NCI-H2107 treated with DMSO at 0.1 percent for 48 hours (cell line): ENCODE results near the gene TTLL11.

Experiments used
- DNase-seq: peaks from one replicate; lab custom pipeline; 2025; ENCODE audit not compliant: unreplicated experiment; lab: John Stamatoyannopoulos, UW

The TTLL11 gene

GRCh38 chr9:121946465-121946864, 146.6 kb downstream of the TTLL11 start:
- DNase-seq, result no peak

- no peak for DNase-seq
These were observed 147.3 kb downstream of the TTLL11 start for GRCh38 chr9:121945849-121946248.

GRCh38 chr9:121945281-121945680, 147.8 kb downstream of the TTLL11 start:
- DNase-seq, result no peak

- no peak for DNase-seq
These were observed 148.4 kb downstream of the TTLL11 start for GRCh38 chr9:121944711-121945191.

GRCh38 chr9:121943463-121943862, 149.6 kb downstream of the TTLL11 start:
- no peak for DNase-seq

GRCh38 chr9:121942866-121943382, 150.2 kb downstream of the TTLL11 start:
- no peak for DNase-seq

GRCh38 chr9:121942313-121942712, 150.8 kb downstream of the TTLL11 start:
- no peak for DNase-seq

GRCh38 chr9:121939643-121940042, 153.5 kb downstream of the TTLL11 start:
- DNase-seq, result no peak

GRCh38 chr9:121938621-121939020, 154.5 kb downstream of the TTLL11 start:
- no peak for DNase-seq

- no peak for DNase-seq
These were observed 155.9 kb downstream of the TTLL11 start for GRCh38 chr9:121937240-121937639.

- no peak for DNase-seq
These were observed 157.4 kb downstream of the TTLL11 start for GRCh38 chr9:121935739-121936138.

GRCh38 chr9:121930956-121931355, 162.2 kb downstream of the TTLL11 start:
- DNase-seq, result no peak

GRCh38 chr9:121929893-121930875, 162.9 kb downstream of the TTLL11 start:
- no peak for DNase-seq

- no peak for DNase-seq
These were observed 165.5 kb downstream of the TTLL11 start for GRCh38 chr9:121927636-121928035.

- no peak for DNase-seq
These were observed 166.0 kb downstream of the TTLL11 start for GRCh38 chr9:121927081-121927480.

GRCh38 chr9:121926351-121926801, 166.7 kb downstream of the TTLL11 start:
- DNase-seq, result no peak

- no peak for DNase-seq
These were observed 167.2 kb downstream of the TTLL11 start for GRCh38 chr9:121925935-121926334.

- no peak for DNase-seq
These were observed 168.4 kb downstream of the TTLL11 start for GRCh38 chr9:121924700-121925099.

GRCh38 chr9:121921444-121921843, 171.7 kb downstream of the TTLL11 start:
- no peak for DNase-seq

GRCh38 chr9:121917375-121918335, 175.5 kb downstream of the TTLL11 start:
- DNase-seq, result no peak

GRCh38 chr9:121915304-121915625, 177.8 kb downstream of the TTLL11 start:
- DNase-seq, result no peak
